HG03175 (cell line): ENCODE measurements around the gene ZNF346.
"Not testable (repeated sequence)": the region's sequence is repeated elsewhere in the genome, so short reads cannot be mapped to it uniquely, and the experiment has no call there.

Source experiments
- ATAC-seq: cut with Tn5 transposase; IDR thresholded peaks from one replicate; pipeline ENCODE4 v1.9.1; 2021; ENCODE audit warnings: mild to moderate bottlenecking, moderate library complexity; ENCODE audit not compliant: unreplicated experiment

ZNF346 gene

GRCh38 chr5:177022386-177023302, at the start of gene ZNF346:
ZNF346 (plus strand) TSS chr5:177022696; CDS start chr5:177022739, 43 bp downstream.
- ATAC-seq, result peak; percentile 92

GRCh38 chr5:176979669-176980068, 42.8 kb upstream of the ZNF346 start:
- ATAC-seq, result no peak

GRCh38 chr5:176980818-176981217, 41.7 kb upstream of the ZNF346 start:
- ATAC-seq, result no peak

GRCh38 chr5:176983112-176983511, 39.4 kb upstream of the ZNF346 start:
- ATAC-seq, result not testable (repeated sequence)

- ATAC-seq, result not testable (repeated sequence)
Measured at GRCh38 chr5:176983593-176983992, 38.9 kb upstream of the ZNF346 start.

GRCh38 chr5:176984176-176984575, 38.3 kb upstream of the ZNF346 start:
- not testable (repeated sequence) for ATAC-seq

GRCh38 chr5:176985516-176985915, 37.0 kb upstream of the ZNF346 start:
- no peak for ATAC-seq

GRCh38 chr5:176986280-176986679, 36.2 kb upstream of the ZNF346 start:
- no peak for ATAC-seq

- ATAC-seq, result no peak
Measured at GRCh38 chr5:176987583-176987982, 34.9 kb upstream of the ZNF346 start.

- not testable (repeated sequence) for ATAC-seq
Measured at GRCh38 chr5:176993081-176993480, 29.4 kb upstream of the ZNF346 start.

- peak; percentile 44 for ATAC-seq
Measured at GRCh38 chr5:176994460-176995121, 27.9 kb upstream of the ZNF346 start.

- ATAC-seq, result no peak
Measured at GRCh38 chr5:176995122-176995490, 27.4 kb upstream of the ZNF346 start.

- ATAC-seq, result no peak
Measured at GRCh38 chr5:176995896-176996767, 26.4 kb upstream of the ZNF346 start.

- ATAC-seq, result no peak
Measured at GRCh38 chr5:176996780-176997179, 25.7 kb upstream of the ZNF346 start.

- no peak for ATAC-seq
Measured at GRCh38 chr5:176998828-176999227, 23.7 kb upstream of the ZNF346 start.

- ATAC-seq, result not testable (repeated sequence)
Measured at GRCh38 chr5:176999526-176999925, 23.0 kb upstream of the ZNF346 start.

- ATAC-seq, result no peak
Measured at GRCh38 chr5:177003649-177004048, 18.8 kb upstream of the ZNF346 start.

- no peak for ATAC-seq
Measured at GRCh38 chr5:177004961-177005360, 17.5 kb upstream of the ZNF346 start.

- ATAC-seq, result peak; percentile 63
Measured at GRCh38 chr5:177005619-177006264, 16.8 kb upstream of the ZNF346 start.

- peak; percentile 74 for ATAC-seq
Measured at GRCh38 chr5:177006265-177006972, 16.1 kb upstream of the ZNF346 start, which contains the start of gene UIMC1. UIMC1 (minus strand) TSS chr5:177006779; CDS start chr5:176982615, 24,164 bp downstream.
